Nephron (organoid): Measurements from ENCODE around the gene CENPS.
A peak's percentile ranks its signal among the peaks of the same experiment; 100 is the strongest.
"Not testable (repeated sequence)": the region's sequence is repeated elsewhere in the genome, so short reads cannot be mapped to it uniquely, and the experiment has no call there.

Source experiments
- H3K27ac Mint-ChIP-seq, 3 experiments: 2 replicates each; pipeline ENCODE4 v1.8.0; 2020; ENCODE audit warnings: mixed read lengths in 3 of 3, mild to moderate bottlenecking in 2 of 3, moderate library complexity in 1 of 3
- H3K27me3 Mint-ChIP-seq: 2 replicates; pipeline ENCODE4 v1.8.0; 2021; ENCODE audit warnings: low read depth, mild to moderate bottlenecking, moderate library complexity, mixed read lengths
- H3K36me3 Mint-ChIP-seq: 2 replicates; pipeline ENCODE4 v1.8.0; 2020; ENCODE audit warnings: low read depth, mixed read lengths
- H3K4me1 Mint-ChIP-seq: 2 replicates; pipeline ENCODE4 v1.8.0; 2020; ENCODE audit warnings: mixed read lengths
- H3K4me3 Mint-ChIP-seq, 3 experiments: 2 replicates each; pipeline ENCODE4 v1.8.0; 2020; ENCODE audit warnings: mild to moderate bottlenecking in 3 of 3, mixed read lengths in 3 of 3, moderate library complexity in 2 of 3
- H3K9me3 Mint-ChIP-seq: 2 replicates; pipeline ENCODE4 v1.8.0; 2020; ENCODE audit warnings: mixed read lengths
- TF ChIP-seq, protein P1 (sequence below), 3 experiments: fragments of 200-600 bp; sonication (generic); IDR thresholded peaks; one replicate each; pipeline ENCODE4 v1.5.0; 2021; ENCODE audit warnings: antibody characterized with exemption in 3 of 3; ENCODE audit not compliant: unreplicated experiment in 3 of 3

CENPS gene

DNA sequence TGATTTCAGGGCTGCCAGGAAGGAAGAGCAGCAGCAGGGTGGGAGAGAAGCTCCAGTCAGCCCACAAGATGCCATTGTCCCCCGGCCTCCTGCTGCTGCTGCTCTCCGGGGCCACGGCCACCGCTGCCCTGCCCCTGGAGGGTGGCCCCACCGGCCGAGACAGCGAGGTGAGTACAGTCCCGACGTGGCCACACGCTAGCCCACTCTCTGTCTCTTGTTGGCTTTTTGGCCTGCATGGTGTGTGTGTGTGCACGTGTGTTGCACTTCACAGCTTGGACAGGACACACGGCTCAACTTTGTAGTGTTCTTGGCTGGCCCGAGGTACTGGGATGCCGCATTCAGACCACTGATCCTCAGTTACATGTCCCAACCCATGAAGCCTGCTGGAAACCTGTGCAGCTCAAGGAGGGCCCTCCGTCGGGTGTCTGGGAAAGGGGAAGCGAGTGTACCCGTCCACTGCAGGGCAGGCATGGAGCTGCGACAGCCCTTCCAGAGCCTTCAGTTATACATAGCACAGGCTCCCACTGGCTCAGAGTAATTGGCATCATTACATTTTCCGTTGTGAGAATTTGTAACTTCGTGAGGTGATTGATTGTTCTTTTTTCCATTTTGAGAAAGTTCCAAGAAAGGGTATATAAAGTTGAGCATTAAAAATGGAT lies 20.1 kb downstream of the CENPS start:
- Mint-ChIP-seq H3K27ac (peak overlapping the region; percentile 69 to 86 (median 77)), H3K27me3 (no peaks in the 10 kb centered on the region), H3K4me3 (peak overlapping the region; percentile 26 to 46 (median 35)), H3K9me3 (no peaks in the 10 kb centered on the region), H3K4me1 (peaks cover 23% of the 10 kb centered on the region), H3K36me3 (peaks cover 9% of the 10 kb centered on the region)
- TF ChIP-seq, protein P1, sequence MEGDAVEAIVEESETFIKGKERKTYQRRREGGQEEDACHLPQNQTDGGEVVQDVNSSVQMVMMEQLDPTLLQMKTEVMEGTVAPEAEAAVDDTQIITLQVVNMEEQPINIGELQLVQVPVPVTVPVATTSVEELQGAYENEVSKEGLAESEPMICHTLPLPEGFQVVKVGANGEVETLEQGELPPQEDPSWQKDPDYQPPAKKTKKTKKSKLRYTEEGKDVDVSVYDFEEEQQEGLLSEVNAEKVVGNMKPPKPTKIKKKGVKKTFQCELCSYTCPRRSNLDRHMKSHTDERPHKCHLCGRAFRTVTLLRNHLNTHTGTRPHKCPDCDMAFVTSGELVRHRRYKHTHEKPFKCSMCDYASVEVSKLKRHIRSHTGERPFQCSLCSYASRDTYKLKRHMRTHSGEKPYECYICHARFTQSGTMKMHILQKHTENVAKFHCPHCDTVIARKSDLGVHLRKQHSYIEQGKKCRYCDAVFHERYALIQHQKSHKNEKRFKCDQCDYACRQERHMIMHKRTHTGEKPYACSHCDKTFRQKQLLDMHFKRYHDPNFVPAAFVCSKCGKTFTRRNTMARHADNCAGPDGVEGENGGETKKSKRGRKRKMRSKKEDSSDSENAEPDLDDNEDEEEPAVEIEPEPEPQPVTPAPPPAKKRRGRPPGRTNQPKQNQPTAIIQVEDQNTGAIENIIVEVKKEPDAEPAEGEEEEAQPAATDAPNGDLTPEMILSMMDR (IDR thresholded peaks at IDR 0.05; ENCODE audit: unreplicated experiment in 3 of 3) = no peak

DNA sequence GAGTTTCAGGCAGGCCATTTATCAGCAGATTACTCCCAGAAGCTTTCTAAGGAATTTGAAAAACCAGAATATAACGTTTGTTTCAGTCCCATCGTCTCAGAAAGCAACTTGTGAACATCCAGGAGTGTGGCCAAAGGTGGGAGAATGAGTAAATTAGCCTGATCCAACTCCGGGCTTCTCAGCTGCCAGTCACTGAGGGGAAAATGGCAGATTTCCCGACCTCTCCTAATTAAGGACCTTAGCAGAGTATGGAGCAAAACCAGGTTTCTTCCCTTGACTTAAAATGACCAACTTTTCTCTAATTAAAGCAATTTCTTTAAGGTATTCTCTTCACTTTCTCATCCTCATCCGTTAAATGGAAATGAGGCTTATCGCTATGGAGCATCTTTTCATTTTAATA lies 20.6 kb downstream of the CENPS start:
- peak overlapping the region; percentile 64 to 86 (median 77) for H3K27ac Mint-ChIP-seq
- H3K36me3 Mint-ChIP-seq = peaks cover 9% of the 10 kb centered on the region
- TF ChIP-seq, protein P1 (IDR thresholded peaks at IDR 0.05; ENCODE audit: unreplicated experiment in 3 of 3) = no peak
- H3K27me3 Mint-ChIP-seq = no peaks in the 10 kb centered on the region
- peaks cover 23% of the 10 kb centered on the region for H3K4me1 Mint-ChIP-seq
- H3K9me3 Mint-ChIP-seq = no peaks in the 10 kb centered on the region
- H3K4me3 Mint-ChIP-seq = peak overlapping the region; percentile 3 to 26 (median 8)

DNA sequence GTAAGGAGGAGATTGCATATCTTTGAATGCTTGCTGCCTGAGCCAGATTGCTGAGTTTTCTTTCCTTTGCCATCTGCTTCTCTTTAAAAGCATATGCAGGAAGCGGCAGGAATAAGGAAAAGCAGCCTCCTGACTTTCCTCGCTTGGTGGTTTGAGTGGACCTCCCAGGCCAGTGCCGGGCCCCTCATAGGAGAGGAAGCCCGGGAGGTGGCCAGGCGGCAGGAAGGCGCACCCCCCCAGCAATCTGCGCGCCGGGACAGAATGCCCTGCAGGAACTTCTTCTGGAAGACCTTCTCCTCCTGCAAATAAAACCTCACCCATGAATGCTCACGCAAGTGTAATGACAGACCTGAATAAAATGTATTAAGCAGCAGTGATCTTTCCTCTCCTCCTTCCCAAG lies 21.1 kb downstream of the CENPS start:
- no peaks in the 10 kb centered on the region for H3K9me3 Mint-ChIP-seq
- H3K36me3 Mint-ChIP-seq = peaks cover 13% of the 10 kb centered on the region
- peaks cover 23% of the 10 kb centered on the region for H3K4me1 Mint-ChIP-seq
- peak overlapping the region; percentile 64 to 86 (median 77) for H3K27ac Mint-ChIP-seq
- H3K4me3 Mint-ChIP-seq = peak overlapping the region; percentile 3 to 26 (median 8)
- H3K27me3 Mint-ChIP-seq = no peaks in the 10 kb centered on the region
- TF ChIP-seq, protein P1 (IDR thresholded peaks at IDR 0.05; ENCODE audit: unreplicated experiment in 3 of 3) = no peak

DNA sequence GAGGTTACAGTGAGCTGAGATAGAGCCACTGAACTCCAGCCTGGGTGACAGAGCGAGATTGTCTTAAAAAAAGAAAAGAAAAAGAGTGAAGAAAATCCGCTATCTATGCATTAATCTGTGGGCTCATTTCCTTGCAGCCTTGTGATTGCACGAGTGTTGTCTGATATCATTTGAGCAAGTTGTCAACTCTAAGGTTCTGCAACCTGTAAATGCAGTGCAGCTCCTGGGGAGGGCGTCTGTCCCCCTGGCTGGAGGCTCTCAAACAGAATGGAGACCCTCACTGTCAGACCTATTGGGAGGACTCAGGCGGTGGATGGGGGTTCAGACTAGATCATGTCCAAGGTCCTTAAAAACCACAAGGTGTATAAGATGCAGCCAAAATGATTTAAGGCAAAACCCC lies 25.8 kb downstream of the CENPS start:
- no peaks in the 10 kb centered on the region for H3K27me3 Mint-ChIP-seq
- H3K27ac Mint-ChIP-seq = peak overlapping the region in 1 of 3 experiments; percentile 29
- no peak overlapping the region for H3K4me3 Mint-ChIP-seq
- TF ChIP-seq, protein P1 (IDR thresholded peaks at IDR 0.05; ENCODE audit: unreplicated experiment in 3 of 3) = no peak
- H3K4me1 Mint-ChIP-seq = peaks cover 13% of the 10 kb centered on the region
- H3K36me3 Mint-ChIP-seq = peaks cover 22% of the 10 kb centered on the region
- H3K9me3 Mint-ChIP-seq = no peaks in the 10 kb centered on the region

DNA sequence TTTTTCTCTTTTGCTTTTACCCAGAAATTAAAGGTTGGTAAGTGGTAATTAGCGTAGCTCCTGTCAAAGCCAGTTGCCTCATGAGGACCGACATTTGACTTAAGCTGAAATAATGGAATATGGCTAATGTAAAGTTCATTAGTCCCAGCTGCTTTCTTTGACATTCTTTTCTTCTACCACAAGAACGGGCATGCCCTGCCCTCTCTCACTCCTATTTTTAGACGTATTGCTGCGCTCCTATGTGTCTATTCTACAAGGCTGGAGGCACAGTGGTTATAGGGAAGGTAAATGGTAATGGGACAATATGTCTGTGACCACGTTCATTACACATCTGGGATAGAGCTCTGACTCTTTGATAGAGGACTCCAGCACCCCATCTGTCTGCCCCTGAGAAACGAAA lies 26.4 kb downstream of the CENPS start:
- H3K36me3 Mint-ChIP-seq = peaks cover 28% of the 10 kb centered on the region
- TF ChIP-seq, protein P1 (IDR thresholded peaks at IDR 0.05; ENCODE audit: unreplicated experiment in 3 of 3) = no peak

GRCh38 chr1:10457462-10457861 lies 27.2 kb downstream of the CENPS start:
- H3K9me3 Mint-ChIP-seq, H3K4me1 Mint-ChIP-seq, H3K27ac Mint-ChIP-seq, H3K4me3 Mint-ChIP-seq, H3K27me3 Mint-ChIP-seq: not testable (repeated sequence)
- H3K36me3 Mint-ChIP-seq = peaks cover 33% of the 10 kb centered on the region

More for the DNA sequence above, 26.4 kb downstream of the CENPS start:
- Mint-ChIP-seq H3K4me3 (no peak overlapping the region), H3K4me1 (peaks cover 7% of the 10 kb centered on the region), H3K9me3 (no peaks in the 10 kb centered on the region), H3K27ac (peak overlapping the region in 2 of 3 experiments; percentile 52 to 65), H3K27me3 (no peaks in the 10 kb centered on the region)
